H9 (cell line): ENCODE results near the gene TOR4A. TPM values are rescaled to one million over a fixed set of nuclear protein-coding genes. Genes with fewer than 3 reads are reported as not detected.

Experiments used
- DNase-seq: peaks from one replicate; pipeline ENCODE4 v3.0.0-alpha.2; 2017
- H2AFZ ChIP-seq: one replicate; pipeline ENCODE4 v1.6.1; 2013; ENCODE audit warnings: mild to moderate bottlenecking, low read length, control low read depth, moderate library complexity
- H2AK5ac ChIP-seq: 2 replicates; pipeline ENCODE4 v1.6.1; 2013; ENCODE audit warnings: low read length, control low read depth, mixed read lengths; ENCODE audit not compliant: insufficient read length
- H2BK120ac ChIP-seq: one replicate; pipeline ENCODE4 v1.6.1; 2013; ENCODE audit warnings: low read depth, mild to moderate bottlenecking, low read length, control low read depth, inconsistent platforms; ENCODE audit not compliant: poor library complexity, severe bottlenecking
- H2BK12ac ChIP-seq: 2 replicates; pipeline ENCODE4 v1.6.1; 2013; ENCODE audit warnings: low read length, control low read depth, mixed read lengths, low read depth; ENCODE audit not compliant: insufficient read length
- H2BK15ac ChIP-seq: 2 replicates; pipeline ENCODE4 v1.6.1; 2013; ENCODE audit warnings: low read depth, low read length, control low read depth
- H2BK20ac ChIP-seq: one replicate; pipeline ENCODE4 v1.6.1; 2013; ENCODE audit warnings: low read depth, mild to moderate bottlenecking, low read length, control low read depth, inconsistent platforms; ENCODE audit not compliant: poor library complexity, severe bottlenecking
- H2BK5ac ChIP-seq: 2 replicates; pipeline ENCODE4 v1.6.1; 2013; ENCODE audit warnings: low read length, control low read depth, mixed read lengths; ENCODE audit not compliant: insufficient read length
- H3K14ac ChIP-seq: 2 replicates; pipeline ENCODE4 v1.6.1; 2013; ENCODE audit warnings: low read length, control low read depth; ENCODE audit not compliant: insufficient read depth
- H3K18ac ChIP-seq: 2 replicates; pipeline ENCODE4 v1.6.1; 2013; ENCODE audit warnings: low read depth, mild to moderate bottlenecking, mixed read lengths, low read length, control low read depth; ENCODE audit not compliant: insufficient read length
- H3K23ac ChIP-seq: 2 replicates; pipeline ENCODE4 v1.6.1; 2013; ENCODE audit warnings: low read length, control low read depth, mixed read lengths, low read depth; ENCODE audit not compliant: insufficient read length
- H3K23me2 ChIP-seq: 2 replicates; pipeline ENCODE4 v1.6.1; 2013; ENCODE audit warnings: low read depth, mild to moderate bottlenecking, mixed read lengths, low read length, control low read depth; ENCODE audit not compliant: insufficient read length, poor library complexity, severe bottlenecking
- H3K27ac ChIP-seq: 2 replicates; pipeline ENCODE4 v1.5.1; 2013; ENCODE audit warnings: low read length, control low read depth, mixed read lengths, low read depth; ENCODE audit not compliant: insufficient read length
- H3K27me3 ChIP-seq: 2 replicates; pipeline ENCODE4 v1.6.1; 2013; ENCODE audit warnings: low read length, control low read depth, inconsistent platforms; ENCODE audit not compliant: insufficient read depth
- H3K4ac ChIP-seq: 2 replicates; pipeline ENCODE4 v1.6.1; 2013; ENCODE audit warnings: low read depth, mild to moderate bottlenecking, control low read depth, inconsistent platforms, low read length, moderate library complexity
- H3K4me1 ChIP-seq: 2 replicates; pipeline ENCODE4 v1.6.1; 2013; ENCODE audit warnings: low read length, control low read depth, inconsistent platforms; ENCODE audit not compliant: insufficient read depth
- H3K4me2 ChIP-seq: 2 replicates; pipeline ENCODE4 v1.6.1; 2013; ENCODE audit warnings: low read length, control low read depth, mixed read lengths; ENCODE audit not compliant: insufficient read length, insufficient read depth
- H3K56ac ChIP-seq: 2 replicates; pipeline ENCODE4 v1.6.1; 2013; ENCODE audit warnings: low read depth, mild to moderate bottlenecking, mixed read lengths, low read length, control low read depth; ENCODE audit not compliant: insufficient read length
- H3K79me1 ChIP-seq: 2 replicates; pipeline ENCODE4 v1.6.1; 2013; ENCODE audit warnings: low read depth, mild to moderate bottlenecking, moderate library complexity, low read length, control low read depth, inconsistent platforms; ENCODE audit not compliant: insufficient read depth, poor library complexity, severe bottlenecking
- H3K79me2 ChIP-seq: 2 replicates; pipeline ENCODE4 v1.6.1; 2013; ENCODE audit warnings: low read length, control low read depth, inconsistent platforms; ENCODE audit not compliant: insufficient read depth
- H3K9ac ChIP-seq: 2 replicates; pipeline ENCODE4 v1.6.1; 2013; ENCODE audit warnings: low read length, control low read depth, mixed read lengths; ENCODE audit not compliant: insufficient read length; ENCODE audit errors: extremely low read depth
- H3K9me3 ChIP-seq: one replicate; pipeline ENCODE4 v1.6.1; 2013; ENCODE audit warnings: low read depth, low read length, inconsistent platforms; ENCODE audit not compliant: control insufficient read depth
- H3T11ph ChIP-seq: one replicate; pipeline ENCODE4 v1.6.1; 2013; ENCODE audit warnings: mild to moderate bottlenecking, low read length, control low read depth, inconsistent platforms
- H4K20me1 ChIP-seq: one replicate; pipeline ENCODE4 v1.6.1; 2013; ENCODE audit not compliant: control insufficient read depth, insufficient read length, insufficient read depth
- H4K5ac ChIP-seq: 2 replicates; pipeline ENCODE4 v1.6.1; 2013; ENCODE audit warnings: low read depth, mild to moderate bottlenecking, mixed read lengths, low read length, control low read depth; ENCODE audit not compliant: insufficient read length
- H4K8ac ChIP-seq: replicated peaks from 2 replicates; pipeline ENCODE4 v1.6.1; 2013; ENCODE audit warnings: low read length, control low read depth, mixed read lengths, low read depth; ENCODE audit not compliant: insufficient read length
- H4K91ac ChIP-seq: 2 replicates; pipeline ENCODE4 v1.6.1; 2013; ENCODE audit warnings: low read depth, mild to moderate bottlenecking, moderate library complexity, mixed read lengths, low read length, control low read depth; ENCODE audit not compliant: insufficient read length
- H3K27ac Mint-ChIP-seq, 3 experiments: 2 replicates in 2 of 3; 3 replicates in 1 of 3; pipeline ENCODE4 v1.8.0; 2020 to 2021; ENCODE audit warnings: mixed read lengths in 3 of 3, mild to moderate bottlenecking in 1 of 3, moderate library complexity in 1 of 3
- H3K27me3 Mint-ChIP-seq: 2 replicates; pipeline ENCODE4 v1.8.0; 2021; ENCODE audit warnings: low read depth, mild to moderate bottlenecking, moderate library complexity, mixed read lengths
- H3K36me3 Mint-ChIP-seq, 3 experiments: 2 replicates in 2 of 3; 3 replicates in 1 of 3; pipeline ENCODE4 v1.8.0; 2020 to 2021; ENCODE audit warnings: low read depth in 3 of 3, mixed read lengths in 3 of 3; ENCODE audit not compliant: insufficient read depth in 1 of 3
- H3K4me1 Mint-ChIP-seq, 2 experiments: 2 replicates each; pipeline ENCODE4 v1.8.0; 2020; ENCODE audit warnings: mixed read lengths in 2 of 2
- H3K4me3 Mint-ChIP-seq, 2 experiments: 2 replicates in 1 of 2; 3 replicates in 1 of 2; pipeline ENCODE4 v1.8.0; 2020 to 2021; ENCODE audit warnings: mild to moderate bottlenecking in 2 of 2, mixed read lengths in 2 of 2, moderate library complexity in 1 of 2
- H3K9me3 Mint-ChIP-seq, 2 experiments: 2 replicates in 1 of 2; 3 replicates in 1 of 2; pipeline ENCODE4 v1.8.0; 2020; ENCODE audit warnings: mild to moderate bottlenecking in 2 of 2, mixed read lengths in 2 of 2, moderate library complexity in 1 of 2
- CTCF ChIP-seq: fragments of 200-600 bp; sonication (generic); conservative IDR thresholded peaks from 3 replicates; pipeline ENCODE4 v1.8.0; 2021; ENCODE audit warnings: antibody characterized with exemption, mild to moderate bottlenecking
- WGBS: extraction: QIAGEN DNeasy Blood & Tissue Kit; methylation state at CpG from one replicate; pipeline ENCODE4 v1.1.7; 2013; ENCODE audit warnings: missing lambda C conversion rate, low lambda C conversion rate, mixed read lengths; ENCODE audit not compliant: insufficient read length; ENCODE audit errors: extremely low coverage; 5-methylcytosine and 5-hydroxymethylcytosine counted together
- total RNA-seq: library from RNA; stranded (reverse); gene quantifications from 2 replicates; pipeline ENCODE4 v1.2.1, GENCODE V29; 2021

The TOR4A gene
- total RNA-seq, 1 experiment from 2014 or later, result 6.2 TPM

DNA sequence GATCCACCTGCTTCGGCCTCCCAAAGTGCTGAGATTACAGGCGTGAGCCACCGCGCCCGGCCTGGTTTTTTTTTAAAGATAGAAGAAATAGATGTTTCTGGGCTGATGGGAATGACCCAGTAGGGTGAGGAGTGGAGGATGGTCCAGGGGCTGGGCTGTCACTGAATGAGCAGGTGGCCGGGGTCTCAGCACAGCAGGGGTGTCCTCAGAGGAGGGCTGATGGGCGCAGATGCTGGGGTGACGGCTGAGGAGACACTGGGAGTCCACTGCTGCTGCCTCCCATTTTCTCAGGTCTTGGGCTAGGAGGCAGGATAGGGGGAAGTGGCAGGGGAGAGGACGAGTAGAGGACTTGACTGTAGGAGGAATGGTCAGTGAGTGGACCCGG, 2.3 kb upstream of the TOR4A start:
- Histone ChIP-seq H3K56ac (no peak overlapping the region), H2BK5ac (no peak overlapping the region), H2AFZ (no peak overlapping the region), H3K4me2 (no peak overlapping the region), H3T11ph (no peak overlapping the region), H3K27ac (no peak overlapping the region), H3K23ac (no peak overlapping the region), H4K91ac (no peak overlapping the region), H3K14ac (no peak overlapping the region), H4K8ac (no peak overlapping the region), H4K20me1 (no peaks in the 10 kb centered on the region), H2BK120ac (no peak overlapping the region), H3K4ac (no peak overlapping the region), H3K23me2 (peaks cover 4% of the 10 kb centered on the region), H2AK5ac (no peak overlapping the region), H3K79me2 (no peaks in the 10 kb centered on the region), H3K9ac (no peak overlapping the region), H2BK15ac (no peak overlapping the region), H3K18ac (no peak overlapping the region), H4K5ac (no peak overlapping the region), H3K79me1 (no peaks in the 10 kb centered on the region), H2BK20ac (no peak overlapping the region), H2BK12ac (no peak overlapping the region), H3K9me3 (no peaks in the 10 kb centered on the region), H3K27me3 (no peaks in the 10 kb centered on the region), H3K4me1 (no peaks in the 10 kb centered on the region)
- no peaks in the 10 kb centered on the region for H3K27me3 Mint-ChIP-seq
- H3K27ac Mint-ChIP-seq, result peak overlapping the region; percentile 79 to 96 (median 95); a peak in 6 of 7 replicates
- peaks cover 2 to 10% (median 9%) of the 10 kb centered on the region in 3 experiments; a peak in 6 of 7 replicates for H3K36me3 Mint-ChIP-seq
- no peak for TF ChIP-seq CTCF
- WGBS, result no CpG with 5 or more reads among the region's 10 CpGs
- DNase-seq, result no peak
- peaks cover 20 to 29% of the 10 kb centered on the region in 2 experiments for H3K4me1 Mint-ChIP-seq
- no peaks in the 10 kb centered on the region for H3K9me3 Mint-ChIP-seq
- H3K4me3 Mint-ChIP-seq, result peak overlapping the region in 1 of 2 experiments; percentile 8; a peak in 2 of 5 replicates
